ENCODE results near the gene ZNF335. TPM values are rescaled to one million over a fixed set of nuclear protein-coding genes. Genes with fewer than 3 reads are reported as not detected.

Gene ZNF335
- total and polyA plus RNA-seq, 2 of the 8 experiments (the other 6 are each of a cell fraction or from before 2014, with no cell fraction given) = 12.4 to 14.6 TPM

- TF ChIP-seq ATF2 (IDR thresholded peaks at IDR 0.05; ENCODE audit: low read length) (no peak), POU5F1 (IDR thresholded peaks at IDR 0.05; ENCODE audit: low read depth, low read length) (no peak), FOSL1 (IDR thresholded peaks at IDR 0.05; ENCODE audit: insufficient read depth, low read depth, low read length) (no peak), RAD21 (IDR thresholded peaks at IDR 0.05 in 1 of 2, conservative IDR thresholded peaks at IDR 0.05 in 1 of 2; ENCODE audit: low read depth in 2 of 2, low read length in 2 of 2) (no peak), BACH1 (IDR thresholded peaks at IDR 0.05; ENCODE audit: low read length) (no peak), ATF3 (IDR thresholded peaks at IDR 0.05; ENCODE audit: insufficient read depth, low read depth, low read length) (no peak), CHD1 (IDR thresholded peaks at IDR 0.05; ENCODE audit: low read depth, low read length) (no peak), NANOG (IDR thresholded peaks at IDR 0.05; ENCODE audit: insufficient read depth, low read depth, low read length, poor library complexity, severe bottlenecking) (no peak), NRF1 (IDR thresholded peaks at IDR 0.05; ENCODE audit: low read depth, low read length) (no peak)
These were observed 34.2 kb upstream of the ZNF335 start (continued) for GRCh38 chr20:46006022-46006705.

Measured in H1 (cell line).